Ishikawa (cell line): Measurements from ENCODE around the gene MAGI2.

ENCODE experiments used
- CEBPB ChIP-seq: IDR thresholded peaks from 2 replicates; pipeline ENCODE4 v1.6.1; 2012
- CREB1 ChIP-seq: IDR thresholded peaks from 2 replicates; pipeline ENCODE4 v1.6.1; 2012; ENCODE audit warnings: low read depth
- EP300 ChIP-seq: IDR thresholded peaks from 2 replicates; pipeline ENCODE4 v1.6.1; 2012; ENCODE audit warnings: borderline replicate concordance
- TAF1 ChIP-seq: IDR thresholded peaks from 2 replicates; pipeline ENCODE4 v1.6.1; 2012; ENCODE audit warnings: low read depth, mild to moderate bottlenecking
- ZBTB7A ChIP-seq: IDR thresholded peaks from 2 replicates; pipeline ENCODE4 v1.6.1; 2012; ENCODE audit warnings: low read depth
- TF ChIP-seq, protein P1 (sequence below): IDR thresholded peaks from 2 replicates; pipeline ENCODE4 v1.6.1; 2012; ENCODE audit warnings: low read depth, mild to moderate bottlenecking
- TF ChIP-seq, protein P2 (sequence below): IDR thresholded peaks from 2 replicates; pipeline ENCODE4 v1.6.1; 2012

DNA sequence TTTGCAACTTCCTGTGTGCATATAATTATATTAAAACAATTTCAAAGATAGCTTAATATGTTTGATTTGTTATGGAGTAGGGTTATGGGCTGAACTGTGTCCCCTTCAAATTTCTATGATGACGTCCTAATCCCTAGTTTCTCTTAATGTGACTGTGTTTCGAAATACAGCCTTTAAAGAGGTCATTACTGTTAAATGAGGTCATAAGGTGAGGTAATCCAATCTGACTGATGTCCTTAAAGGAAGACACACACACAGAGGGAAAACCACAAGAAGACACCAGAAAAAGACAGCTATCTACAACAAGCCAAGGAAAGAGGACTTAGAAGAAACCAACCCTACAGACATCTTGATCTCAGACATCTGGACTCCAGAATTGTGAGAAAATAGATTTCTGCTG is 407.4 kb downstream of the MAGI2 start:
- TF ChIP-seq TAF1 (no peak), EP300 (no peak), CREB1 (no peak), CEBPB (no peak), ZBTB7A (no peak)
- TF ChIP-seq, protein P1, sequence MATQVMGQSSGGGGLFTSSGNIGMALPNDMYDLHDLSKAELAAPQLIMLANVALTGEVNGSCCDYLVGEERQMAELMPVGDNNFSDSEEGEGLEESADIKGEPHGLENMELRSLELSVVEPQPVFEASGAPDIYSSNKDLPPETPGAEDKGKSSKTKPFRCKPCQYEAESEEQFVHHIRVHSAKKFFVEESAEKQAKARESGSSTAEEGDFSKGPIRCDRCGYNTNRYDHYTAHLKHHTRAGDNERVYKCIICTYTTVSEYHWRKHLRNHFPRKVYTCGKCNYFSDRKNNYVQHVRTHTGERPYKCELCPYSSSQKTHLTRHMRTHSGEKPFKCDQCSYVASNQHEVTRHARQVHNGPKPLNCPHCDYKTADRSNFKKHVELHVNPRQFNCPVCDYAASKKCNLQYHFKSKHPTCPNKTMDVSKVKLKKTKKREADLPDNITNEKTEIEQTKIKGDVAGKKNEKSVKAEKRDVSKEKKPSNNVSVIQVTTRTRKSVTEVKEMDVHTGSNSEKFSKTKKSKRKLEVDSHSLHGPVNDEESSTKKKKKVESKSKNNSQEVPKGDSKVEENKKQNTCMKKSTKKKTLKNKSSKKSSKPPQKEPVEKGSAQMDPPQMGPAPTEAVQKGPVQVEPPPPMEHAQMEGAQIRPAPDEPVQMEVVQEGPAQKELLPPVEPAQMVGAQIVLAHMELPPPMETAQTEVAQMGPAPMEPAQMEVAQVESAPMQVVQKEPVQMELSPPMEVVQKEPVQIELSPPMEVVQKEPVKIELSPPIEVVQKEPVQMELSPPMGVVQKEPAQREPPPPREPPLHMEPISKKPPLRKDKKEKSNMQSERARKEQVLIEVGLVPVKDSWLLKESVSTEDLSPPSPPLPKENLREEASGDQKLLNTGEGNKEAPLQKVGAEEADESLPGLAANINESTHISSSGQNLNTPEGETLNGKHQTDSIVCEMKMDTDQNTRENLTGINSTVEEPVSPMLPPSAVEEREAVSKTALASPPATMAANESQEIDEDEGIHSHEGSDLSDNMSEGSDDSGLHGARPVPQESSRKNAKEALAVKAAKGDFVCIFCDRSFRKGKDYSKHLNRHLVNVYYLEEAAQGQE: no peak
- TF ChIP-seq, protein P2, sequence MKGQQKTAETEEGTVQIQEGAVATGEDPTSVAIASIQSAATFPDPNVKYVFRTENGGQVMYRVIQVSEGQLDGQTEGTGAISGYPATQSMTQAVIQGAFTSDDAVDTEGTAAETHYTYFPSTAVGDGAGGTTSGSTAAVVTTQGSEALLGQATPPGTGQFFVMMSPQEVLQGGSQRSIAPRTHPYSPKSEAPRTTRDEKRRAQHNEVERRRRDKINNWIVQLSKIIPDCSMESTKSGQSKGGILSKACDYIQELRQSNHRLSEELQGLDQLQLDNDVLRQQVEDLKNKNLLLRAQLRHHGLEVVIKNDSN: no peak
